SKM-1 treated with dmso at 0.1 percent for 144 hours (cell line): ENCODE results near the gene PTPN4.
A peak's percentile ranks its signal among the peaks of the same experiment; 100 is the strongest.

ENCODE experiments used
- DNase-seq: peaks from one replicate; lab custom pipeline; 2025; ENCODE audit not compliant: unreplicated experiment; lab: John Stamatoyannopoulos, UW

PTPN4 gene, protein sequence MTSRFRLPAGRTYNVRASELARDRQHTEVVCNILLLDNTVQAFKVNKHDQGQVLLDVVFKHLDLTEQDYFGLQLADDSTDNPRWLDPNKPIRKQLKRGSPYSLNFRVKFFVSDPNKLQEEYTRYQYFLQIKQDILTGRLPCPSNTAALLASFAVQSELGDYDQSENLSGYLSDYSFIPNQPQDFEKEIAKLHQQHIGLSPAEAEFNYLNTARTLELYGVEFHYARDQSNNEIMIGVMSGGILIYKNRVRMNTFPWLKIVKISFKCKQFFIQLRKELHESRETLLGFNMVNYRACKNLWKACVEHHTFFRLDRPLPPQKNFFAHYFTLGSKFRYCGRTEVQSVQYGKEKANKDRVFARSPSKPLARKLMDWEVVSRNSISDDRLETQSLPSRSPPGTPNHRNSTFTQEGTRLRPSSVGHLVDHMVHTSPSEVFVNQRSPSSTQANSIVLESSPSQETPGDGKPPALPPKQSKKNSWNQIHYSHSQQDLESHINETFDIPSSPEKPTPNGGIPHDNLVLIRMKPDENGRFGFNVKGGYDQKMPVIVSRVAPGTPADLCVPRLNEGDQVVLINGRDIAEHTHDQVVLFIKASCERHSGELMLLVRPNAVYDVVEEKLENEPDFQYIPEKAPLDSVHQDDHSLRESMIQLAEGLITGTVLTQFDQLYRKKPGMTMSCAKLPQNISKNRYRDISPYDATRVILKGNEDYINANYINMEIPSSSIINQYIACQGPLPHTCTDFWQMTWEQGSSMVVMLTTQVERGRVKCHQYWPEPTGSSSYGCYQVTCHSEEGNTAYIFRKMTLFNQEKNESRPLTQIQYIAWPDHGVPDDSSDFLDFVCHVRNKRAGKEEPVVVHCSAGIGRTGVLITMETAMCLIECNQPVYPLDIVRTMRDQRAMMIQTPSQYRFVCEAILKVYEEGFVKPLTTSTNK

DNA sequence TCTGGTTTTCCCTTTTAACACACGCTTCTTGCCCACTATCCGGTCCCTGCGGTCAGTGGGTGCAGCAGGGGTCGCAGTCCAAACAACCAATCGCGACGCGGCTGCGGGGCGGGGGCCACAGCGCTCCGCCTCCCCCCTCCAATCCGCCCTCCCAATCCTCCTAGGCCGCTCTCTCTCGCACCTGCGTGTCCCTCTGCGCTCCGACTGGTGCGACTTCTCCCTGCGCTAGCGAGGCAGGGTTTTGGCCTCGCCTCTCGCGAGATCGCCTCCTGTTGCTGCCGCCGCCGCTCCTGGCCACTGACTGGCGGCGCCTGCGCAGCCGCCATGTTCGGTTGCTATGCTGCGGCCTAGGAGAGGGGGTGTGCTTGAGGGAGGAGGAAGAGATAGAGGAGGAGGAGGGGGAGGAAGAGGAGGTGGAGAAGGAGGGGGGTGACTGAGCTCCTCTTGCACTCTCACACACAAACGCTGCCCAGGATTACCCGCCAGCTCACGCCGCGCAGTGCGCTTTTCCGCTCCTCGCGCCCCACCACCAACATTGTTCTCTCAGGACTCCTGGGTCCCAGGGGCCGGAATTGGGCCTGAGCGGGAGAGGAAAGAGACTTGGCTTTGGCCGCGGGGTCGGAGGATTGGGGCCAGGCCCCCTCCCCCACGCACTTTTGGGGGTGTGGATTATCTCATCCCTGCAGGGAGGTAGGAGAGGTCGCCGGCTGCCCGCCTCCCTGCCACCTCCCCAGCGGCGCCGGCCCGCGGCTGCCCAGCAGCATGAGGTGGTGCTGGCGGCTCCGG lies at the start of gene PTPN4:
PTPN4 (plus strand) TSS at position 472 of the 786 bp plus-strand sequence. CDS start 49,932 bp downstream, outside the sequence.
- DNase-seq = peak; percentile 99

DNA sequence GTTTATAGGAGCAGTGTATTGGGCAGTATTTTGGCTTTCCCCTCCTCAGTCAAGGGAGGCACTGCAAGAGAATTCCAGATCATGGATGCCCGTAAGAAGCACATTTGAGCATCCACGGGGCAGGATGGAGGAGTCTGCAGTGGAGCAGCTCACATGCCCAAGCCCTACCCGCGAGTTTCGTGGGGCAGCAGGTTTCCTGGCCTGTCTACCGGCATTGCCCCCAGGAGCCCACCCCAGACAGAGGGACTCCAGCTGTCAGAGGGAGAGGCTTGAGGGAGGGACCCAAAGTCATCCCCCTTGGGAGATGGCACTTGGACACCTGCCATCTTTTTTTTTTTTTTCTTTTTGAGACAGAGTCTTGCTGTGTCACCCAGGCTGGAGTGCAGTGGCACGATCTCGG lies 49.4 kb upstream of the PTPN4 start:
- no peak for DNase-seq

DNA sequence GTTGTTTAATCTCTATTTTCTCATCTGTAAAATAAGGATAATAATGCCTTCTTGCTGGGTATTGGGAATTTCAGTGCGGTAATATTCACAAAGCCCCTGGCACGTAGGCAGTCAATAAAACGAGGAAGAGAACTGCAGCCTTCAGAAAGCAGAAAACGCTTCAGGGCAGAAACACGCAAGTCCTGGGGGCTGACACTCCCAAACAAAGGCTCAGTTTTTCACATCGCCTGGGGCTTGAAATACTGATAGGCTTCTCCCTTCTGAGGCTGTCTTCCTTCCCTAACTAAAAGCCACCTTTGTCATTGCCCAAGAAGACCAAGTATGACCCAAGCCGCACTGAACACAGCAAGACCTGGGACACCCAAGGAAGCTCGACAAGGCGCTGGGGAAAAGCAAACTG lies 48.4 kb upstream of the PTPN4 start:
- no peak for DNase-seq

DNA sequence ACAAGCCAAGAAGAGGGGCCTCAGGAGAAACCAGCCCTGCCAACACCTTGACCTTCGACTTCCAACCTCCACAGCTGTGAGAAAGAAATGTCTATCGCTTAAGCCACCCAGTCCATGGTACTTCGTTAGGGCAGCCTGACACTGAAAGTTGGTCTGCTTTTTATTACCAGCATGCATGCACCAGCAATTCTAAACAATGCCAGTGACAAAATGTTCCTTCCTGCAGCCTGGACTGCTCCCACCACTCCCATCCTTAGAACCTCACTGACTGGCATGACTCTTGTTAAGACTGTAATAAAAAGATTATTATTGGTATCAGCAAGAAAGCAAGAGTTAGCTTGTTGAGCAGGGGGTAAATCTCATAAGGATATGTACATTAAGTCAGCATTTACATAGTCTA lies 47.2 kb upstream of the PTPN4 start:
- no peak for DNase-seq

DNA sequence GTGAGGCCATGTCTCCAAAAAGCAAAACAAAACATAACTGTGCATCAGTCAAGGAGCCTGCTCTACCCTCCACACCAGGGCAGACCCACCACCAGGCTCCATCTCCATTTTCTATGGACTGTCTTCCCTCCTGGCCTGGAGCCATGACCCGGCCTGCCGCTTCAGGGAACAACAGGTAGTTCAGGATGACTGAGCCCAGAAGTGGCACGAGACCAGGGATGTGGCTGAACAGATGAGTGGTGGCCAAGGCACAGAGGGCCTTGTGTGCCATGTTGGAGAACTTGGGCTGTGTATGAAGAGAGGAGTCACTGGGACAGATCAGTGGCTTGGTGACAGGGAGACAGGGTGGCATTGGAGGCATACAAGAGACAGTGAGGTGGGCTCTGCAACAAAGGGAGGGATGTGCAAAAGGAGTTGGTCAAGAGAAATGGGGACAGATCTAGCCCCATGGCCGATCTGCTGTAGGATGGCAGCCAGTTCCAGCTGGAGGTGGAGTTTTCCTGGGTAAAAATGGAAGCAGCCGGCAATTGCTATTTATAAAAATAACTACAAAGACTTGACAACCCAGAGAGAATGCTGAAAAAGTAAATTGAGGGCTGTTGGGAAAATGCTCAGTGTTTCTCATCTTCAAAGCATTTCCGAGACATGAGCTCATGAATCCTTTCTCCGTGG lies 45.8 kb upstream of the PTPN4 start:
- no peak for DNase-seq

DNA sequence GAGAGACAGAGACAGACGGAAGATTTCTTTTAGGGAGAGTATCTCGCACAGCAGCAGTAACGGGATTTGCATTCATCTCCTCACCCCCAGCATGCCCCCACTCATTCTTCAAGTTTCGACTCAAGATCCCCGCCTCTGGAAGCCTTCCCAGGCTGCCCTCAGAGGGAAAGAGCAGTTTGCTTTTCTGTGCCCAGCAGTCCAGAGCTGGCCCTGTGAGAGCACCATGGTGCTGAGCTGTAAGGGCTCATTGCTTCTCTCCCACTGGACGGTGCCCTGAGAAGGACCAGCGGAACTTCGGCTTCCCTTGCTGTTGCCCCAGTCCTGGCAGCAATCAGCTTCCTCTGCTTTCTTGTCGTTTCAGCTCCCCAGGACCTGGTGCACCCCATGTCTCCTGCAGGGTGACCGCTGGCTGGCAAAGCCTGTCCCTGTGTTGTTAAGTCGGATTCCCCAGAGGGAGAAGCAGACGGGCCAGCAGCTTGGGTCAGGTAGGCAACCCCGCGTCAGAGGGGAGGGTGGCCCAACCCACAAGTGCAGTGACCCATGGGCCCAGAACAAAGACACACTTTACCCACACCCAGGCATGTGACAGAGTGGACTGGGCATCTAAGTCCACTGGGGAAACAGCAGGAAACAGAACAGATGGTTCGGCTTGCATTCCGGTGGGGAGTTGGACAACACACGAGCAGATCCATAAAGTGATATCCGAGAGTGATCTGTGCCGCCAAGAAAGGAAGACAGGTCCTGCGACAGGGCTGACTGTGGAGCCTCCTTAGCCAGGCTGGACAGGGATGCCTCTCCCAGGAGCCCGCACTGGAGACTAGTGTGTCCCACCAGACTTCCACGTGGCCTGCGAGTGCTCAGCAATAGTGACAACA lies 44.1 kb upstream of the PTPN4 start:
- no peak for DNase-seq

DNA sequence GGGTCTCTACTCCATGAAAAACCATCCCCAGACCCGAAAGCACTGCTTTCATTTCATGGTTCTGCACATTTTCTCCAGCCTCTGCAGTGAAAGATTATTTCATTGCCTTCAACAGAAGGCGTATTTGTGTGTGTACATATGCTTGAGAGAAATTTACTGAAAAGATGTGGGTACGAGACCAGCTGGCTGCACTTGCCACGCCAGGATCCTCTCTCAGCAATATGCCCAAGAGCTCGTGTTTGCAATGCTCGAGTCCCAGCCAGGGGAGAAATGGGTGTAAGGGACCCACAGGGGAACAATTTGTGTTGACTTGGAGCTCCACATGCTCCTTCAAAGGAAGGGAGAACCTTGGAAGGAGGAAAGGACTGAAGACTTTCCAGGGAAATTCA lies 43.4 kb upstream of the PTPN4 start:
- DNase-seq = no peak

DNA sequence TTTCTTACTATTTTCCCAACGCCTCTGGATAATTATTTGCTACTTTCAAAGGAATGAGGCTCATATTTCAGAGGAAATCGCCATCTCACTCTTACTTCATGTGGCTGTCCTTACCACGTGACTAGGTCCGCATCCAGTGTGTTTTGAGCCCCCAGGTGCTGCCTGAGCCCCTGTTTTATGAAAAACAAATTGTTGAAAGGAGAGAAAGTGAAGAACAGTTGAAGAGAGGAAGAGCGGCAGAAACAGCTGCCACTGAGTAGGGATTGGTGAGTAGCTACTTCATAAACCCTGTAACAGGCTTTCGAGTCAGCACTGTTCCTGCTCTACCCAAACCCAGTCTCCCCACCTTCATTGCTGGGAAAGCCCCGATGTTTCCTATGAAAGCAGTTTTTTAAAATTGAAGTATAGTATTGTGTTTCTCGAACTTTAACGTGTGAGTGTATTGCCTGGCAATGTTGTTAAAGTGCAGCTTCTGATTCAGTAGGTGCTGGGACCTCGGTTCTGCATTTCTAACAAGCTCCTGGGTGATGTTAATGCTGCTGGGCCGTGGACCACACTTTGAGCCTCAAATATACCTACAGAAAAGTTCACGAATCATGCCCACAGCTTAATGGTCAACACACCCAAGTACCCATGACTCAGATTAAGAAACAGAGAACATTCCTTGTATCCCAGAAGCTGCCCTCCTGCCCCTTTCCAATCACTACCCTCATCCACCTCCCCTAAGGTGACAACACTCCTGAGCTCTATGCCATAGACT lies 41.0 kb upstream of the PTPN4 start:
- no peak for DNase-seq

DNA sequence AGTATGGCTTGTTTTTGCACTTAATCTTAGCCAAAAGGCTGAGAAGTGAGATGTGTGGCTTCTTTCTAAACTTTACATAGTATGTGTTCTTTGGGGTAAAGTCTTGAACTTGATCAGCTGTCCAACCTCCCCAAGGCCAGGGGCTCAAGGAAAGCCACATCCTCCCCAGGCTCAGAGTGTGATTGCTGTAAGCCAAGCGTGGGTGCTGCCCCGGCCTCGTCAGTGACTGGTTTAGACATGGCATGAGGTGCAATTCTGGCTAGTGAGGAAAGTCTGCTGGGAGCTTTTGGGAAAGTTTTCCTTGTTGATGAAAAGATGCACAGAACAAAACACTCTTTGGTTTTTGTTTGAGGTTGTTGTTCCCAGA lies 40.5 kb upstream of the PTPN4 start:
- DNase-seq = no peak

DNA sequence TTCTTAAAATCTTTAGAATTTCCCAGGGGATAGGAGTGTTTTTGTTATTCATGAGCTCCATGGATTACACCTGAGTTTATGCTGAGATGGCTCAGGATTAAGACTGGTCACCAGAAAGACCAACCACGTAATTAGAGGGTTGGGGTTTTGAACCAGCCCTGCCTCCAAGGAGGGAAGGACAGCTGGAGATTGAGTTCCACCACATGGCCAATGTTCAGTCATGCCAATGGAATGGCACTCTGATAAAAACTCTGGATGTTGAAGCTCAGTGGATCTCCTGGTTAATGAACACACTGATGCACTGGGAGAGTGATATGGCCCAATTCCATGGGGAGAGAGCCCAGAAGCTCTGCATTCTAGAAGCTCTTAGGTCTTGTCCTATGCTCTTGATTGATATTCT lies 38.7 kb upstream of the PTPN4 start:
- no peak for DNase-seq

DNA sequence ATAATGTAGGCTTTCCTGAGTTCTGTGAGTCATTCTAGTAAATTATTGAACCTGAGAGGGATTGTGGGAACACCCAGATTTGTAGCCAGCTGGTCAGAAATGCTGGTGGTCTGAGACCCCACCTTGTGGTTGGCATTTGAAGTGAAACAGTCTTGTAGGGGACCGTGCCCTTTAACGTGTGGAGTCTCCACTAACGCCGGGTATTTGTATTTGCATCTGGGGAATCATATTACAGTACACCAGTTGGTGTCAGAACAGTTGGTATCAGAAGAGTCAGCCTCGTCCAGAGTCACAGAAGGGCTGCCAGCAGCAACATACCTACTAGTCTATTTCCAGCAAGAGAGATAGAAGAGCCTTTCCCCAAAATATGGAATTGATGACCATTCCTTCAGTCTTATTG lies 38.3 kb upstream of the PTPN4 start:
- no peak for DNase-seq

DNA sequence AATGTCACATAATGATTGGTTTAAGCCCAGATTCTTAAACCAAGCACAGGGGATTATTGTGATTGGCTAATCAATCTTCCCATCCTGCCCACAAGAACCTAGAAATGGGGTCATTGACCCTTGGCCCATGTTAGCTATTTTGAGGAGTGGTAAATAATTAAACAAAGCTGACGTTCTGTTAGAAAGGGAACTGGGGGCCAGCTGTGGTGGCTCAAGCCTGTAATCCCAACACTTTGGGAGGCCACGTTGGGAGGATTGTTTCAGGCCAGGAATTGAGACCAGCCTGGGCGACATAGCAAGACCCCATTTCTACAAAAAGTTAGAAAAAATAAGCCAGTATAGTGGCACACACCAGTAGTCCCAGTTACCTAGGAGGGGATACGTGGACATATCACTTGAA lies 37.8 kb upstream of the PTPN4 start:
- DNase-seq = no peak

DNA sequence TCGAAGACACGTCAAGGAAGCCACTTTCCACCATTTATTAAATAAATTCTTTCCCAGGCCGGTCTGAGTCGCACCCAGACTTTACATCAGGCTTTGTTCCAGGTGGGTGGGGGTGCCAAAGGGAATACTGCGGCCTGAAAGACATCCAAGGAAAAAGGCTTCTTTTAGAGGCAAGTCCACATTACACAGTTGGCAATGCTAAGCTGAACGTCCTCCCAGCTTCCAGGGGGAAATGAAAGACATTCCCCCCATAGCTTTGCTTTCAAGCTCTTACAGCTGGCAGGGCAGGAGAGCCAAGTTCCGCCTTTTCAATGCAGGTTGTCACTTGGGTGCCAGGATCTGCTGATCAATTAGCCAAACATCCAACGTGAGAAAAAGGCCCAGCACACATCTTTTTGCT lies 36.5 kb upstream of the PTPN4 start:
- DNase-seq = no peak

DNA sequence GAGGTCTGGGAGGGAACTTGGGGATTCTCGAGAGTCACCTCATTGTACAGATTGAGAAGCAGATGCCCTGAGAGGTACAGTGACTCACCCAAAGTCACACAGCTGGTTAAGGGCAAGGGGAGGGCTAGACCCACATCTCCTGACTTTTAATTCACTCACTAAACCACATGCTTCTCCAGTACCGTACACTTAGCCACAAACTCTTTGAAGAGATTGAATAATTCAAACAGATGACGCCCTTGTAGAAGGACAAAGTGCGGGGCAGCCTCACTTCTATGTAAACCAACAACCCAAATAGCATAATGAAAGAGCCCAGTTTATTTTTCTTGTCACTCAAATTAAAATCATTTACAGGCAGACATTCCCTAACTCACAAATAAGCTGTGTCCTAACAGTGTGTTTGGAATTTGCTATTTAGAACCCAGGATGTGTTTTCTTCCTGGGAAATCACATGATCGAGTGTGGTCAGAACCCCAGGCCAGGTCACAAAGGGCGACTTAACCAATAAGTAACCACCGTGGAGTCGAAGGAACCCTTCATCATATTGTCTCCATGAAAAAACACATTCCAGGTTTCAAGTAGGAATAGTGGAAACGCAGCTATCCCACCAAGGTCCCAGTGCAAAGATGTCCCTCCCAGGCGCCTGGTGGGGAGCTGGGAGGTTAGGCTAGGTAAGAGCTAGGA lies 35.8 kb upstream of the PTPN4 start:
- DNase-seq = no peak

DNA sequence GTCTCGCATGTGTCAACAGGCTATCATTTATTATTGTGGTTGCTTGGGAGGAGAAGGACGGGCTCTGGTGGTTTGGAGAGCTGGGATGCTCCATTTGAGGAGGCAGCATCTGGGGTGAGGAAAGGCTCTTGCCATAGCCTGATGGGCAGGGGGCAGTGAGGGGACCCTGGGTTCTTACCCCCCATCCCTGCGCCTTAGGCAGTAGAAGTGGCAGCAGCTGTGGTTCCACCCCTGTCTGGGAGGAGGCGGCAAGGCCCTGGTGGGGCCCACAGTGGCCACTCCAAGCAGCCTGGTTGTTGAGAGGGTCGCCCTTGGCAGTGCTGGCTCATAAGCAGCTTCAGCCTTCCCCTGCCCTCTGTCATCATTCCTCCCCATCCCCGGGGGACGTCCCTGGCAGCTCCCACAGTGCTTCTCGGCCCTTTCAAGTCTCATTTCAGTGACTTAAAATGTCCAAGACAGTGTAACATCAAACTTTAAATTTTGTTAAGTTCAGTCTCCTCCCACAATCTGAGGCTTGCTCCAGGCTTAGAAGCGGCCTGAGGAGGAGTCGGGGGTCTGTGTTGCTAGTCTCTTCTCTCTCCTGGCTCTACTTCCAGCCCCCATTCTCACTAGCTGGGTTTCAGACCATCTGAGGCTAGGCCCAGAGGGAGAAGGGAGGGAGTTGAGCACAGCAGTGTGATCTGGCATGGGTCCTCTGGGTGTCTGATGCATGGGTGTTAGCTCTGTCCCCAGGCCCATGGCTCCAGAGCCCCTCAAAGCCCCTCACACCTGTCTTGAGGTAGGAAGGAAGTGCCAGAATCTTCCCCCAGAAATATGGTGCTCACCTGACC lies 34.9 kb upstream of the PTPN4 start:
- DNase-seq = no peak

DNA sequence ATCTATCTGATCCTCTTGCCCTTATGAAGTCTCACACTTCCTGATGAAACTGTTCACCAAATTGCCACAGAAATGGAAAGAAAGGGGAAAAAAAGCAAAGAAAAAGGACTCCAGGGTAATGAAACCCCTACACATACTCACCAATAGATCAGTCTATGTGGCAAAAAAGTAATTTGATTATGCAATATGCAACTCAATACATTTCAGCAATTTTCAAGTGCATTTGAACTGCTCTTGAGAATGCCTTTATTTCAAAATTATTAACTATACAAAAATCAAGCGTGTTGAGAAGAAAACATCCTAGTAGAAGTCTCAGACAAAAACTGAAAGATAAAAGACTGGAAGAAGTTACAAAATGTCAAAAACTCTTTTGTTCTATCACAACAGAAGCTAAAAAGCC lies 32.2 kb upstream of the PTPN4 start:
- no peak for DNase-seq

DNA sequence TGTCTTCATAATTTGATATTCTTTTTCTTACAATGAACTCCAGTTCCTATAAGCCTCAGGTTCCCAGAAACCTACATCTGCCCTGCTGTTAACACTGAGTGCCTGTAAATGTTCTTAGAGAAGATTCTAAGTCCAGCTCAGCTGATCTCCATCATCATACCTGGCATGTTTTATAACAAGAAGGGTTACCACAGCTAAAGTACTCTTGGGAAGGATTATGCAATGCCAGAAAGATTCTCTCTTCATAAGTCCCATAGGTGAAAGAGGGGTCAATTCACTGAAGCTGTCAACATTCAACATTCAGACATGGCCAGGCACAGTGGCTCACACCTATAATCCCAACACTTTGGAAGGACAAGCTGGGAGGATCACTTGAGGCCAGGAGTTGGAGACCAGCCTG lies 31.3 kb upstream of the PTPN4 start:
- DNase-seq = no peak

DNA sequence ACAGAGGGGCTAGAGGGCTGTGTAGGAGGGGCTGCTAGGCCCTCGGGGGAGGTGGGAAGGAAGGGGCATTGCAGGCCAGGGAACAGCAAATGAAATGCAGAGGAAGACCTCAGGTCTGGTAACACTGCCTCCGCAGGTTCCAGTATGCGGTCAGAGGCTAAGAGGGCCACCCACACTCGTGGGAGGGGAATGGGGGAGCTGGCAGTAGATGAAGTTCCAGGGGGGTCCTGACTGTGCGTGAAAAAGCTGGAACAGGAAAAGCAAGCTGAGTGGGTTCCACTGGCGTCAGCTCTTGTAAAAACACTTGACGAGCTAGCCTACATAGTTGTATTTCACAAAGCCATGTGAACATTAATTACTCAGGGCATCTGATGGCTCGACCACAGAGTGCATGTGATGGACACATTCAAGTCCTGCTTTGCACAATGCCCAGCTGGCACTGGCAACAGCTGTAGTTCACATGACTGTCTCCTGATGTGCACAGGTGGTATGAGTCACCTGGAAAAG lies 29.0 kb upstream of the PTPN4 start:
- no peak for DNase-seq
